Hepatic stellate cell (primary cell): ENCODE data around the gene ZNF239.
"Not testable (repeated sequence)": the region's sequence is repeated elsewhere in the genome, so short reads cannot be mapped to it uniquely, and the experiment has no call there.

Experiments used
- DNase-seq: peaks from one replicate; pipeline ENCODE4 v3.0.0; 2011; ENCODE audit warnings: low spot score

ZNF239 gene

GRCh38 chr10:43576580-43576979 lies 2.2 kb upstream of the ZNF239 start:
- DNase-seq, result no peak

DNA sequence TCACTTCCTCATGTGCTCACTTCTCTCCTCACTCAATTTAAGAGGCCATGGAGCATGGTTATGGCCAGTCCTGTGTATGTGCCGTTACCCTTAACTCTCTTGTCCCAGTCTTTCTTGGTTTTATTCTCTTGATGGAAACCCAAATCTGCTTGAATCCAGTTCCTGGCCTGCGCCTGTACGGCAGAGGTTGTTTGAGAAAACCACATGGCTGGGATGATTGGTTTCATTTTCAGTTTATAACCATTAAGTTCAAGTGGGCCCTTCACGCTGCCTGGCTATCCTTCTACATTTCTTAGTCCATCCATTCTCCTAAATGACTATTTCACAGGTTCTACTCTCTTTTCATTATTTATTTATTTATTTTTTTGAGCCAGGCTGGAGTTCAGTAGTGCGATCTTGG lies 1.6 kb upstream of the ZNF239 start:
- no peak for DNase-seq

GRCh38 chr10:43574906-43575305 lies 490 bp upstream of the ZNF239 start:
- DNase-seq, result no peak

GRCh38 chr10:43573250-43574000 lies 991 bp downstream of the ZNF239 start:
- DNase-seq, result no peak

- no peak for DNase-seq
Observed at GRCh38 chr10:43570971-43571370, 3.4 kb downstream of the ZNF239 start.

DNA sequence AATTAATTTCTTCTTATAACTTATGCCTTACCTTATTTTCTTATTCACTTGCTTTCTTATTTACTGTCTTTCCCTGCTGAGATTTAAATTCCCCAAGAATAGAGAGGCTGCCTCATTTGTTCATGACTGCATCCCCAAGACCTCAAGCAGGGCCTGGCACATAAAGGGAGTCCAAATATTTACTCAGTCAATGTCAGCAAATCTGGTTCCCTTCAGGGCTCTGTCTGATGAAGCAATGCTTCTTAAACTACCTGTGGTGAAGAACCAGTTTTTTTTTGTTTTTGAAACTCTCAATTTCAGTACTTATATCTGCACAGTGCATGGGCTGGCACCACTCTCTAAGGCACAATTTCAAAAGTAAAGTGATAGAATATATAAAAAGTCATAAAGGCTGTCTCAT lies 4.7 kb downstream of the ZNF239 start:
- DNase-seq, result no peak

DNA sequence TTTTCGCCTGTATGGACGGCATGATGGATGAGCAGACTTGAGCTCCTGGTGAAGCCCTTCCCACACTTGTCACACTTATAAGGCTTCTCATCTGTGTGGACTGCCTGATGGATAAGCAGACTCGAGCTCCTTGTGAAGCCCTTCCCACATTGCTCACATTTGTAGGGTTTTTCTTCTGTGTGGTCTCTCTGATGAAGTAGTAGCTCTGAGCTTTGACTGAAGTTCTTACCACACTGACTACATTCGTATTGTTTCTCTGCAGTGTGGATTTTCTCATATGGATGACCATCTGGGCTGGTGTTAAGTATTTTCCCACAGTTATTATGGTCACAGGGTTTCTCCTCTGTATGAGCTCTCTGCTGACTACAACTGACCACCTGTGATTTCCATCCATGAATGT lies 17.2 kb downstream of the ZNF239 start:
- DNase-seq, result no peak

GRCh38 chr10:43543746-43544145 lies 30.7 kb downstream of the ZNF239 start:
- not testable (repeated sequence) for DNase-seq

- no peak for DNase-seq
Observed at GRCh38 chr10:43524434-43525247, 49.8 kb downstream of the ZNF239 start.
